Lower leg skin (tissue), 4 donors: Measurements from ENCODE around the gene BMX. TPM values are rescaled to one million over a fixed set of nuclear protein-coding genes. Genes with fewer than 3 reads are reported as not detected.

Experiments used
- DNase-seq, 2 donors: peaks; one replicate each; pipeline ENCODE4 v3.0.0-alpha.2; 2019; ENCODE audit warnings: low spot score in 2 of 2
- H3K4me3 ChIP-seq: fragments of 200-600 bp; sonication (generic); 2 replicates; pipeline ENCODE4 v1.5.1; 2017; ENCODE audit warnings: mild to moderate bottlenecking, low read depth; ENCODE audit not compliant: poor library complexity, severe bottlenecking
- POLR2A ChIP-seq, 2 donors: fragments of 450-650 bp; IDR thresholded peaks; one replicate each; pipeline ENCODE4 v1.6.1; 2016 to 2017; ENCODE audit warnings: antibody characterized with exemption in 2 of 2, mild to moderate bottlenecking in 1 of 2, moderate library complexity in 1 of 2
- WGBS, 2 donors: methylation state at CpG; one replicate each; pipeline ENCODE4 v1.1.5; 2018; 5-methylcytosine and 5-hydroxymethylcytosine counted together
- intact Hi-C: fragments of 100-400 bp; cut with DNase I; formaldehyde crosslinking; loops from one replicate; pipeline ENCODE4 v1.15.0; 2023; ENCODE audit warnings: low total_unique reads
- total RNA-seq, 4 donors: library from RNA; depleted of rRNA; stranded (reverse); fragments of >200 nt; gene quantifications; one replicate each; pipeline ENCODE4 v1.1.0, GENCODE V29; 2016
- TF ChIP-seq, protein P1 (sequence below), 3 donors: fragments of 450-650 bp; IDR thresholded peaks; one replicate each; pipeline ENCODE4 v1.5.1; 2016; ENCODE audit warnings: antibody characterized with exemption in 3 of 3, mild to moderate bottlenecking in 3 of 3, moderate library complexity in 2 of 3

The BMX gene
- total RNA-seq, 4 donors from 2014 or later, result 0.38 to 2.8 (median 1.9) TPM

DNA sequence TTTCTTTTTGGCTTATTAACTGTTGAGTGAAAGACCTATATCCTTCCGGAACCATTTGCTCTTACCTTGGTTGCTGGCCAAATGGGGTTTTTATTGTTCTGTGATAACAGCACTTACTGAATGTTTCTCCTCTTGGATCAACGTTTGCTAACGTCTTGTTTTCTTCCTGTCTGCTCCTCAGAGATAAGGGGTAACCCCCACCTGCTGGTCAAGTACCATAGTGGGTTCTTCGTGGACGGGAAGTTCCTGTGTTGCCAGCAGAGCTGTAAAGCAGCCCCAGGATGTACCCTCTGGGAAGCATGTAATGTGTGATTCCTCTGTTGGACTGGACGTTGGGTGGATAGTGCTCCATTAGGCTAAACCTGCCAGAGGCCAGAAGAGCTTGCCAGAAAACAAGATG lies 15.3 kb downstream of the BMX start:
- DNase-seq, result no peak
- intact Hi-C loops, result no loop called here
- TF ChIP-seq POLR2A (IDR thresholded peaks at IDR 0.05), result no peak
- TF ChIP-seq, protein P1, sequence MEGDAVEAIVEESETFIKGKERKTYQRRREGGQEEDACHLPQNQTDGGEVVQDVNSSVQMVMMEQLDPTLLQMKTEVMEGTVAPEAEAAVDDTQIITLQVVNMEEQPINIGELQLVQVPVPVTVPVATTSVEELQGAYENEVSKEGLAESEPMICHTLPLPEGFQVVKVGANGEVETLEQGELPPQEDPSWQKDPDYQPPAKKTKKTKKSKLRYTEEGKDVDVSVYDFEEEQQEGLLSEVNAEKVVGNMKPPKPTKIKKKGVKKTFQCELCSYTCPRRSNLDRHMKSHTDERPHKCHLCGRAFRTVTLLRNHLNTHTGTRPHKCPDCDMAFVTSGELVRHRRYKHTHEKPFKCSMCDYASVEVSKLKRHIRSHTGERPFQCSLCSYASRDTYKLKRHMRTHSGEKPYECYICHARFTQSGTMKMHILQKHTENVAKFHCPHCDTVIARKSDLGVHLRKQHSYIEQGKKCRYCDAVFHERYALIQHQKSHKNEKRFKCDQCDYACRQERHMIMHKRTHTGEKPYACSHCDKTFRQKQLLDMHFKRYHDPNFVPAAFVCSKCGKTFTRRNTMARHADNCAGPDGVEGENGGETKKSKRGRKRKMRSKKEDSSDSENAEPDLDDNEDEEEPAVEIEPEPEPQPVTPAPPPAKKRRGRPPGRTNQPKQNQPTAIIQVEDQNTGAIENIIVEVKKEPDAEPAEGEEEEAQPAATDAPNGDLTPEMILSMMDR (IDR thresholded peaks at IDR 0.05), result no peak
- 41 to 43% methylated on average over 6 of the region's 6 CpGs for WGBS, 2 donors
- no peak overlapping the region for H3K4me3 ChIP-seq

DNA sequence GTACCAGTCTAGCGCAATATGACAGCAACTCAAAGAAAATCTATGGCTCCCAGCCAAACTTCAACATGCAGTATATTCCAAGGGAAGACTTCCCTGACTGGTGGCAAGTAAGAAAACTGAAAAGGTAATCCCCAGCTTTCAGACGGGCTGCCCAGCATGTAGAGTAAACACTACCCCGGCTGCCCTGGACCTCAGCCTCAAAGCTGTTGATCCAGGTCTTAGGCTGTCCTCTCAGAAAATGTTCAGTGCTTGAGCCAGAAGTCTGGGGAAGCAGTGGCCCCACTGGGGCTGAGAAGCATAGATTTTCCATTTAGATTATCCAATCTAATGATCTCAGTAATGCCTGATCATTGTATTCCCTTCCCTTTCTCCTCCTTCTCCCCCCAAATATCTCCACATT lies 21.9 kb downstream of the BMX start:
- no peak overlapping the region for H3K4me3 ChIP-seq
- TF ChIP-seq, protein P1 (IDR thresholded peaks at IDR 0.05), result no peak
- no peak for TF ChIP-seq POLR2A (IDR thresholded peaks at IDR 0.05)
- DNase-seq, result no peak
- intact Hi-C loops, result no loop called here
- WGBS, 2 donors, result 78 to 98% methylated on average over 3 of the region's 3 CpGs

DNA sequence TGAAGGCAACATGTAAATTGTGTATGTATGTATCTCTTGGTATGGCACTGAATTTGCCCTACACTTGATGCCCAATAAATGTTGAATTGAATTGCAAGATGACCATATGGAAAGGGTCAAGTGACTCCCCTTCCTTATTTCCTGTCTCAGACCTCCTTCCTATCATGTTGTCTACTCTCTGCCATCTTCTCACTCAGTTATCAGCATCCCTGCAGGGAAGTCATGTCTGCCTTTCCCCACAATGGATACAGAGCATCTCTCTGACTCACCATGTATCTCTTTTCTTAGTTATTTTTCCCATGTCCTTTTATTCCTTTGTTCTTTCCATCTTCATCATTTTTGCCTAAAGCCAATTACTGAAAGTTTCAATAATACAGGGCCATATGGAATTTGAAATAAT lies 22.5 kb downstream of the BMX start:
- no peak overlapping the region for H3K4me3 ChIP-seq
- no peak for DNase-seq
- TF ChIP-seq, protein P1 (IDR thresholded peaks at IDR 0.05), result no peak
- no peak for TF ChIP-seq POLR2A (IDR thresholded peaks at IDR 0.05)
- intact Hi-C loops, result no loop called here

DNA sequence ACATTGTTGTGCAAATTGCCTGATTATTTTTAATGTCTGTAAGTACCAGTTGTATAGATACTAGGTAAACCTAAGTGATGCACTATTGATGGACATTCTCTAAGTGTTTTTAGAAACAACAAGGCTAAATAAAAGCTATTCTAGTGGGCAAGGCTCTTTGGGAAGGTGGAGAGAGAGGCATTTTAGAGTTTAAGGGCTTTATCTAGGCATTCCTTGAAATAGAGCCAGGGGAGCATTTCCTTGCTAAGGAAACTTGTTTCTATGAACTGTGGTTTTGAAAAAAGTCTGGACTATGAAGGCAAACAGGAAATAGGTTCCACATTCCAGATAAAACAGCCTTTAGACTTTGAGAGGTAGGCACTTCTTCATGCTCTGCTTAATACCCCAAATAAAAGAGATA lies 23.8 kb downstream of the BMX start:
- intact Hi-C loops, result no loop called here
- no peak overlapping the region for H3K4me3 ChIP-seq
- DNase-seq, result no peak
- TF ChIP-seq, protein P1 (IDR thresholded peaks at IDR 0.05), result no peak
- no peak for TF ChIP-seq POLR2A (IDR thresholded peaks at IDR 0.05)

DNA sequence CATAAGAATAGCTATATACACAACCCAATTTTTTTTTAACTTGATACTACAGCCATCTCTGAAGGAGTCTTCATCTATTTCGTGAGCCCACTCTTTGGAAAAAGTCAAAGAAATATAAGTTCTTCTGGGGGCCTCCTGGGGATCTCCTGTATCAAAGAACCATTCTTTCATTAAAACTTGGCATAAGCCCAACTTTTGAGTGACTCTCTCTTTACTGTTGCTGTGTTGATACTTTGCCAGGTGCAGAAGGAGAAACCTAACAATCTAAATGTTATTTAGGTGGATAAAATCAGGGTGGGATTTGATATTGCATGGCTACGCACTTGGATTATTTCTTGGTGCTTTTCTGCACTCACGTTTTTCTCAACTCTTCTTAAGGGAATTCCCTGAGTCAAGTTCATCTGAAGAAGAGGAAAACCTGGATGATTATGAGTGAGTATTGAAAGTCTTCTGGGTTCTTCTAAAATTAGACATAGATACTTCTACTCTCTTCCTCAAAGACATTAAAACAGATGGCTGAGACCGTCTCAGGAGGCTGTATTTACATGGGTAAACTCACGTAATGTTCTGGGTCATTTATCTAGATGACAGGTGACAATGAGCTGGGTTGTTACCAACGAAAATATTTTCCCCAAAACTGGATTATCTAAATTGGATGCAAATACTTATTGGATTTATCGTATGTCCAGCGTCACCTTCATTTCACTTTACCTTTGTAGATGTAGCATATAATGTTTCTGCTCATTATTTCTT lies 25.2 kb downstream of the BMX start:
- no peak for DNase-seq
- TF ChIP-seq, protein P1 (IDR thresholded peaks at IDR 0.05), result no peak
- no peak for TF ChIP-seq POLR2A (IDR thresholded peaks at IDR 0.05)
- intact Hi-C loops, result no loop called here
- no peak overlapping the region for H3K4me3 ChIP-seq
- WGBS, 2 donors, result 62 to 67% methylated on average over 8 of the region's 8 CpGs

DNA sequence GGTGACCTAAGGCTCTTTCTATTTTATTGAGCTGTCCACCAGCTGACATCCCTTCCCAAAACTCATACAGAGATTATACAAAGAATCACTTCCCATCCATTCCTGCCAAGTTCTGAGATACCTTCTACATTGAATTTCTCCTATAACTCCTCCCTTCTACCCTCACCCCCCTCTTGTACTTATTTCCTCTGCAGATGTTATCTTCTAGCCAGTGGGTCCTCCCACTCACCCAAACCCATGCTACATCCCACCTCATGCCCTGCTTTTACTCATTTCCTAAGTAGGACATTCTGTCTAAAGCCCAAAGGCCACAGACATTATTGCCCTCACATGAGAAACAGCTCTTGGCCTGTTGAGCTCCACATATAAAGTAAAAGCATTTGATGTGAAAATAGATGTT lies 28.6 kb downstream of the BMX start:
- no peak overlapping the region for H3K4me3 ChIP-seq
- DNase-seq, result no peak
- no peak for TF ChIP-seq POLR2A (IDR thresholded peaks at IDR 0.05)
- TF ChIP-seq, protein P1 (IDR thresholded peaks at IDR 0.05), result no peak
- intact Hi-C loops, result no loop called here
